GM19467 (cell line): ENCODE data around the gene FHIP1A.
"Not testable (repeated sequence)": the region's sequence is repeated elsewhere in the genome, so short reads cannot be mapped to it uniquely, and the experiment has no call there.

ENCODE experiments used
- ATAC-seq: cut with Tn5 transposase; IDR thresholded peaks from one replicate; pipeline ENCODE4 v1.9.1; 2021; ENCODE audit warnings: mild to moderate bottlenecking, moderate library complexity; ENCODE audit not compliant: unreplicated experiment

FHIP1A gene

GRCh38 chr4:151408630-151409469 is at the start of gene FHIP1A:
Gene FHIP1A (plus strand): TSS chr4:151409176. CDS start chr4:151566260, 157,084 bp downstream.
- ATAC-seq, result peak; percentile 65

GRCh38 chr4:151359576-151359975 is 49.4 kb upstream of the FHIP1A start:
- ATAC-seq, result no peak

GRCh38 chr4:151361126-151361525 is 47.9 kb upstream of the FHIP1A start:
- ATAC-seq, result no peak

- no peak for ATAC-seq
Observed at GRCh38 chr4:151361966-151362365, 47.0 kb upstream of the FHIP1A start.

GRCh38 chr4:151362404-151363164 is 46.4 kb upstream of the FHIP1A start:
- no peak for ATAC-seq

- ATAC-seq, result no peak
Observed at GRCh38 chr4:151376540-151376939, 32.4 kb upstream of the FHIP1A start.

GRCh38 chr4:151389311-151389710 is 19.7 kb upstream of the FHIP1A start:
- no peak for ATAC-seq

- ATAC-seq, result not testable (repeated sequence)
Observed at GRCh38 chr4:151389799-151390198, 19.2 kb upstream of the FHIP1A start.

- no peak for ATAC-seq
Observed at GRCh38 chr4:151395873-151396272, 13.1 kb upstream of the FHIP1A start.

- no peak for ATAC-seq
Observed at GRCh38 chr4:151400343-151400742, 8.6 kb upstream of the FHIP1A start.

GRCh38 chr4:151401739-151402138 is 7.2 kb upstream of the FHIP1A start:
- ATAC-seq, result no peak

- no peak for ATAC-seq
Observed at GRCh38 chr4:151402145-151402865, 6.7 kb upstream of the FHIP1A start.

- no peak for ATAC-seq
Observed at GRCh38 chr4:151403656-151404055, 5.3 kb upstream of the FHIP1A start.

GRCh38 chr4:151404802-151405201 is 4.2 kb upstream of the FHIP1A start:
- ATAC-seq, result not testable (repeated sequence)

- no peak for ATAC-seq
Observed at GRCh38 chr4:151407018-151407417, 2.0 kb upstream of the FHIP1A start.

- ATAC-seq, result peak; percentile 93
Observed at GRCh38 chr4:151407466-151408379, 1.3 kb upstream of the FHIP1A start.

GRCh38 chr4:151408380-151408629 is 671 bp upstream of the FHIP1A start:
- peak; percentile 1 for ATAC-seq

- ATAC-seq, result no peak
Observed at GRCh38 chr4:151409470-151410313, 716 bp downstream of the FHIP1A start.

GRCh38 chr4:151415978-151416377 is 7.0 kb downstream of the FHIP1A start:
- ATAC-seq, result no peak

GRCh38 chr4:151417164-151417571 is 8.2 kb downstream of the FHIP1A start:
- no peak for ATAC-seq
